Astrocyte of the cerebellum (primary cell): ENCODE data around the gene RTN3.
"Not testable (repeated sequence)": the region's sequence is repeated elsewhere in the genome, so short reads cannot be mapped to it uniquely, and the experiment has no call there.

Experiments used
- DNase-seq: peaks from one replicate; pipeline ENCODE4 v3.0.0-alpha.2; 2011; ENCODE audit warnings: low read depth
- H3K4me3 ChIP-seq: 2 replicates; pipeline ENCODE4 v1.5.1; 2011; ENCODE audit warnings: mild to moderate bottlenecking, low read depth, low read length, moderate library complexity
- in situ Hi-C: cut with HindIII; loops from 2 replicates; pipeline ENCODE4 v1.10.0; 2017; ENCODE audit warnings: low sequenced_read_pairs
- TF ChIP-seq, protein P1 (sequence below): IDR thresholded peaks from 2 replicates; pipeline ENCODE4 v1.5.1; 2012; ENCODE audit warnings: low read length, low read depth, moderate library complexity, mild to moderate bottlenecking; ENCODE audit errors: missing control alignments

The RTN3 gene

DNA sequence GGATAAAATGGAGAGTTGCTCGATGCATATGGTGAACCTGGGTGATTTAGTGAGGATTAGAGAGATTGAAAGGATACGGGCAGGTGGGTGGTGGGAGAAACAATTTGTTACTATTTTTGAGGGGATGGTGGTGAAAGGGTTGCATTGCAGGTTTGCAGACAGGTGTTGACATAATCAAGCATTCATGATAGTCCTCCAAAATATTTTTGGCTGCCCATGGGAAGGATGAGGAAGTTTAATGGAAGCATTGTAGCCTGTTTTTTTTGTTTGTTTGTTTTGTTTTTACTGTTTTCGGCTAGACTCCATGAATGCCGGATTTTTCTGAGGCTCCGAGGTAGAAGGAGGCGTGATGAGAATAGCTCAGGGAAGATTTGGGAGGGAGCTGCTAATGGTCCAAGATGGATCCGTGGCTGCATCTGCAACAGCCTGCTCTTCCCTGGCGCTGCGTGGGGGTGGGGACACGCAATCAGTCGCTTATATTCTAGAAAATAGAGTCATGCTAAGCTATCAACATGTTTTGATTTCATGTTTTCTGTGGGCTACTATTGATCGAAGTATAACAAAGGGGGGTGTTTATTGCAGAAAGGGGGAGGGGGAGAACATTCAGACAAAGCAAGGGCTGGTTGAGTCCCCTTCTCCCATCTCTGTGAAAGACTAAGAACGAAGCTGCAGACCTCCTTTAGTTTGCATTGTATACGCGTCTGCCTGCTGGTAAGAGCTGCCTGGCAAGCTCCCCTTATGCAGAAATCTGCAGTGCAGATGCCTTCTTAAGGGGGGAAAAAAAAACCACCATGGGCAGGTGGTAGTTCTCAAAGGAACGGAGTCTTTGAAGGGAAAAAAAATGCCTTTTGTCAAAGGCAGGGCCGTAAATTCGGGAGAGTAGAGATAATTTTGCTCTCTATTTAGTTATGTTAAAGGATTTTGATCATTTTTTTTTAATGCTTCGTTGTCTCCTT, 1.0 kb downstream of the RTN3 start:
- no peak for DNase-seq
- TF ChIP-seq, protein P1, sequence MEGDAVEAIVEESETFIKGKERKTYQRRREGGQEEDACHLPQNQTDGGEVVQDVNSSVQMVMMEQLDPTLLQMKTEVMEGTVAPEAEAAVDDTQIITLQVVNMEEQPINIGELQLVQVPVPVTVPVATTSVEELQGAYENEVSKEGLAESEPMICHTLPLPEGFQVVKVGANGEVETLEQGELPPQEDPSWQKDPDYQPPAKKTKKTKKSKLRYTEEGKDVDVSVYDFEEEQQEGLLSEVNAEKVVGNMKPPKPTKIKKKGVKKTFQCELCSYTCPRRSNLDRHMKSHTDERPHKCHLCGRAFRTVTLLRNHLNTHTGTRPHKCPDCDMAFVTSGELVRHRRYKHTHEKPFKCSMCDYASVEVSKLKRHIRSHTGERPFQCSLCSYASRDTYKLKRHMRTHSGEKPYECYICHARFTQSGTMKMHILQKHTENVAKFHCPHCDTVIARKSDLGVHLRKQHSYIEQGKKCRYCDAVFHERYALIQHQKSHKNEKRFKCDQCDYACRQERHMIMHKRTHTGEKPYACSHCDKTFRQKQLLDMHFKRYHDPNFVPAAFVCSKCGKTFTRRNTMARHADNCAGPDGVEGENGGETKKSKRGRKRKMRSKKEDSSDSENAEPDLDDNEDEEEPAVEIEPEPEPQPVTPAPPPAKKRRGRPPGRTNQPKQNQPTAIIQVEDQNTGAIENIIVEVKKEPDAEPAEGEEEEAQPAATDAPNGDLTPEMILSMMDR, result no peak
- peak overlapping the region; percentile 81 for H3K4me3 ChIP-seq
- in situ Hi-C loops, result no loop called here

- peak; percentile 26 for DNase-seq
- in situ Hi-C loops, result no loop called here
- peak overlapping the region; percentile 81 for H3K4me3 ChIP-seq
Observed at GRCh38 chr11:63683133-63683991, 2.1 kb downstream of the RTN3 start.

DNA sequence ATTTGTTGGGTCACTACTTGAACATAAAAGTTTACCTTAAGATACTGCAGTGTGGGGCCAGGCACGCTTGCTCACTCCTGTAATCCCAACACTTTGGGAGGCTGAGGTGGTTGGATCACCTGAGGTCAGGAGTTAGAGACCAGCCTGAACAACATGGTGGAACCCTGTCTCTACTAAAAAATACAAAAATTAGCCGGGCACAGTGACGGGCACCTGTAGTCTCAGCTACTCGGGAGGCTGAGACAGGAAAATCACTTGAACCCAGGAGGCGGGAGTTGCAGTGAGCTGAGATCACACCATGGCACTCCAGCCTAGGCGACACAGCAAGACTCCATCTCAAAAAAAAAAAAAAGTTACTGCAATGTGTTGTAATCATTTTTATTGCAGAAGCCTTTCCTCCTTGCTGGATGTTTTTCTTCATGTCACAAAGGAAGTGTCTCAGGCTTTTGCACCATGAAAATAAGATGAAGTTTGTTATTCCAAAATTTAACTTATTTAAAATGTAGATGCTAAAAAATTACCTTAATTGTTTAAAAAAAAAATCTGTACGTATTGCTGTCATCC, 3.9 kb downstream of the RTN3 start:
- H3K4me3 ChIP-seq, DNase-seq, in situ Hi-C loops: not testable (repeated sequence)

More at GRCh38 chr11:63683133-63683991, 2.1 kb downstream of the RTN3 start:
- TF ChIP-seq, protein P1, result no peak

DNA sequence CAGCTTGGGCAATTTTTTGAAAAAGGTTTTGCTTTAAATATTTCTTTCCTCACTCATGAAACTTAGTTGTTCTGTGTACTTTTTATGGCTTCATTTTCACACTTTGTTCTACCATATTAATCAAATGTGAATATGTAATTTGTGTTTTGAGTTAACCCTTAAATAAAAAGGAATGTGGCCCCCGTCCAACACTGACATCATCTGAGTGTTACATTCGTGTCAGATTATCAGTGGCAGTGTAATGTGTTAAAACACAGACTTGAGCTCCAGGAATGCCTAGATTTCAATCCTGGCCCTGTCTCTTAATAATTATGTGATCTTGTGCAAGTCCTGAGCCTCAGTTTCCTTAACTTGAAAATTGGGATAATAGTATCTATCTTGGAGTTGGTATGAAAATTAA, 5.6 kb downstream of the RTN3 start:
- H3K4me3 ChIP-seq, result no peak overlapping the region
- TF ChIP-seq, protein P1, result no peak

DNA sequence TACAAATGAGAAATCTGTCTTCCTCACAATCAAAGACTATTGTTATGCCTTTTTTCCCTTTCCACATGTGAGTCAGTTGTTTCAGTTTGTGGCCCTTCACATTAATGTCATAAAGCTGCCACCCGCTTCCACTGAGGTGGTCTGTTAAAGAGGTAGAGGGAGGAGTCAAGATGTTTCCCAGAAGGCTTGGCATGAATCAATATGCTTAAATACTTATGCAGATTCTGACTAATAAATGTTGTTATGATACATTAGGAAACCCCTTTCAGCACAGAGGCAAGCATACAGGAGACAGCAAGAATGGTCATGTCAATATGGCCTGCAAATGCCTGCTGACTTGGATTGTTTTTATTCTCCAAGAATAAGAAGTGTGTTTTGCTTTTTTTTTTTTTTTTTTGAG, 6.5 kb downstream of the RTN3 start:
- TF ChIP-seq, protein P1, result no peak
- in situ Hi-C loops, result no loop called here
- no peak for DNase-seq
- no peak overlapping the region for H3K4me3 ChIP-seq

More for the DNA sequence above, 5.6 kb downstream of the RTN3 start:
- in situ Hi-C loops, result no loop called here
- DNase-seq, result no peak

- in situ Hi-C loops, result no loop called here
- H3K4me3 ChIP-seq, result no peak overlapping the region
- no peak for DNase-seq
- TF ChIP-seq, protein P1, result no peak
Observed at GRCh38 chr11:63694596-63694995, 13.3 kb downstream of the RTN3 start.
